GM23338 (cell line): ENCODE measurements around the gene ZYG11A. TPM values are rescaled to one million over a fixed set of nuclear protein-coding genes. Genes with fewer than 3 reads are reported as not detected.

Source experiments
- ATAC-seq: fragments of 200-7000 bp; cut with Tn5 transposase; 3 replicates; pipeline ENCODE4 v1.9.1; 2020
- DNase-seq: peaks from one replicate; pipeline ENCODE4 v3.0.0-alpha.2; 2015; ENCODE audit warnings: low spot score
- H2AFZ ChIP-seq: fragments of 200-600 bp; sonication (generic); 2 replicates; pipeline ENCODE4 v1.8.0; 2016; ENCODE audit warnings: antibody characterized with exemption, mild to moderate bottlenecking, moderate library complexity
- H3F3A ChIP-seq: fragments of 200-600 bp; sonication (generic); replicated peaks from 2 replicates; pipeline ENCODE4 v1.8.0; 2017; ENCODE audit warnings: antibody characterized with exemption, mixed run types, low read depth
- H3K27ac ChIP-seq: fragments of 200-600 bp; sonication (generic); 2 replicates; pipeline ENCODE4 v1.6.1; 2016; ENCODE audit warnings: low read depth
- H3K27me3 ChIP-seq: fragments of 200-600 bp; sonication (generic); 2 replicates; pipeline ENCODE4 v1.8.0; 2016; ENCODE audit warnings: mild to moderate bottlenecking, mixed run types, moderate library complexity; ENCODE audit not compliant: insufficient read depth
- H3K36me3 ChIP-seq: fragments of 200-600 bp; sonication (generic); 2 replicates; pipeline ENCODE4 v1.8.0; 2016; ENCODE audit warnings: mild to moderate bottlenecking; ENCODE audit not compliant: insufficient read depth
- H3K4me1 ChIP-seq: fragments of 200-600 bp; sonication (generic); 2 replicates; pipeline ENCODE4 v1.8.0; 2016; ENCODE audit warnings: mild to moderate bottlenecking, moderate library complexity; ENCODE audit not compliant: insufficient read depth
- H3K4me2 ChIP-seq: fragments of 200-600 bp; sonication (generic); 2 replicates; pipeline ENCODE4 v1.7.1; 2017; ENCODE audit warnings: mixed run types
- H3K4me3 ChIP-seq: fragments of 200-600 bp; sonication (generic); 2 replicates; pipeline ENCODE4 v1.6.1; 2016; ENCODE audit warnings: mixed run types
- H3K79me2 ChIP-seq: fragments of 200-600 bp; sonication (generic); replicated peaks from 2 replicates; pipeline ENCODE4 v1.8.0; 2017; ENCODE audit warnings: mild to moderate bottlenecking; ENCODE audit not compliant: insufficient read depth
- H3K9me2 ChIP-seq: fragments of 200-600 bp; sonication (generic); 2 replicates; pipeline ENCODE4 v1.8.0; 2017; ENCODE audit not compliant: insufficient read depth
- H4K20me1 ChIP-seq: fragments of 200-600 bp; sonication (generic); replicated peaks from 2 replicates; pipeline ENCODE4 v1.8.0; 2017; ENCODE audit warnings: mild to moderate bottlenecking; ENCODE audit not compliant: insufficient read depth
- H3K27ac Mint-ChIP-seq: 2 replicates; pipeline ENCODE4 v1.8.0; 2020; ENCODE audit warnings: inconsistent platforms, mild to moderate bottlenecking, moderate library complexity, mixed read lengths
- H3K27me3 Mint-ChIP-seq: 3 replicates; pipeline ENCODE4 v1.8.0; 2022; ENCODE audit warnings: low read depth, mild to moderate bottlenecking, moderate library complexity, mixed read lengths, inconsistent platforms; ENCODE audit not compliant: insufficient read depth, poor library complexity
- H3K36me3 Mint-ChIP-seq: 3 replicates; pipeline ENCODE4 v1.8.0; 2021; ENCODE audit warnings: low read depth, mild to moderate bottlenecking, inconsistent platforms, moderate library complexity, mixed read lengths
- H3K4me1 Mint-ChIP-seq: 3 replicates; pipeline ENCODE4 v1.8.0; 2020; ENCODE audit warnings: mild to moderate bottlenecking, inconsistent platforms, mixed read lengths
- H3K4me3 Mint-ChIP-seq: 3 replicates; pipeline ENCODE4 v1.8.0; 2021; ENCODE audit warnings: moderate library complexity, mild to moderate bottlenecking, inconsistent platforms, mixed read lengths
- H3K9me3 Mint-ChIP-seq: 3 replicates; pipeline ENCODE4 v1.8.0; 2020; ENCODE audit warnings: moderate library complexity, mild to moderate bottlenecking, inconsistent platforms, mixed read lengths
- CREB1 ChIP-seq: fragments of 250-450 bp; sonication (Bioruptor Pico); IDR thresholded peaks from 2 replicates; pipeline ENCODE4 v1.5.0; 2020; ENCODE audit warnings: low read depth, mild to moderate bottlenecking, moderate library complexity
- EZH2 ChIP-seq: fragments of 200-600 bp; sonication (generic); IDR thresholded peaks from one replicate; pipeline ENCODE4 v1.8.0; 2017; ENCODE audit warnings: antibody characterized with exemption, mild to moderate bottlenecking, low read depth; ENCODE audit not compliant: unreplicated experiment
- JUNB ChIP-seq: IDR thresholded peaks from one replicate; pipeline ENCODE4 v1.6.1; 2016; ENCODE audit warnings: antibody characterized with exemption; ENCODE audit not compliant: unreplicated experiment
- NANOG ChIP-seq: IDR thresholded peaks from 2 replicates; pipeline ENCODE4 v1.6.1; 2016; ENCODE audit warnings: antibody characterized with exemption, borderline replicate concordance
- POLR2AphosphoS5 ChIP-seq: IDR thresholded peaks from 2 replicates; pipeline ENCODE4 v1.6.1; 2016; ENCODE audit warnings: antibody characterized with exemption, low read depth
- STAT1 ChIP-seq: IDR thresholded peaks from one replicate; pipeline ENCODE4 v1.6.1; 2016; ENCODE audit warnings: antibody characterized with exemption; ENCODE audit not compliant: unreplicated experiment
- ZNF114 ChIP-seq: fragments of 250-450 bp; sonication (Bioruptor Pico); IDR thresholded peaks from 2 replicates; pipeline ENCODE4 v1.5.0; 2020; ENCODE audit warnings: mild to moderate bottlenecking, moderate library complexity
- polyA plus RNA-seq: library from polyadenylated mRNA; unstranded; fragments of >200 nt; fragmentation: Nextera tagmentation; extraction: Ambion mirVana; gene quantifications from 2 replicates; pipeline ENCODE4 v1.2.1, GENCODE V29; 2016
- total RNA-seq: library from RNA; depleted of rRNA; stranded (reverse); fragments of >200 nt; shearing (Covaris generic); gene quantifications from 2 replicates; pipeline ENCODE4 v1.2.3, GENCODE V29; 2014
- TF ChIP-seq, protein P1 (sequence below): fragments of 250-450 bp; sonication (Bioruptor Pico); IDR thresholded peaks from 2 replicates; pipeline ENCODE4 v1.5.0; 2020; ENCODE audit warnings: mild to moderate bottlenecking, moderate library complexity
- TF ChIP-seq, protein P2 (sequence below): IDR thresholded peaks from 2 replicates; pipeline ENCODE4 v1.6.1; 2016; ENCODE audit warnings: antibody characterized with exemption
- TF ChIP-seq, protein P3 (sequence below): IDR thresholded peaks from one replicate; pipeline ENCODE4 v1.6.1; 2018; ENCODE audit warnings: antibody characterized with exemption; ENCODE audit not compliant: unreplicated experiment

The ZYG11A gene
- total and polyA plus RNA-seq, 2 experiments from 2014 or later: 1.3 to 4.8 TPM

DNA sequence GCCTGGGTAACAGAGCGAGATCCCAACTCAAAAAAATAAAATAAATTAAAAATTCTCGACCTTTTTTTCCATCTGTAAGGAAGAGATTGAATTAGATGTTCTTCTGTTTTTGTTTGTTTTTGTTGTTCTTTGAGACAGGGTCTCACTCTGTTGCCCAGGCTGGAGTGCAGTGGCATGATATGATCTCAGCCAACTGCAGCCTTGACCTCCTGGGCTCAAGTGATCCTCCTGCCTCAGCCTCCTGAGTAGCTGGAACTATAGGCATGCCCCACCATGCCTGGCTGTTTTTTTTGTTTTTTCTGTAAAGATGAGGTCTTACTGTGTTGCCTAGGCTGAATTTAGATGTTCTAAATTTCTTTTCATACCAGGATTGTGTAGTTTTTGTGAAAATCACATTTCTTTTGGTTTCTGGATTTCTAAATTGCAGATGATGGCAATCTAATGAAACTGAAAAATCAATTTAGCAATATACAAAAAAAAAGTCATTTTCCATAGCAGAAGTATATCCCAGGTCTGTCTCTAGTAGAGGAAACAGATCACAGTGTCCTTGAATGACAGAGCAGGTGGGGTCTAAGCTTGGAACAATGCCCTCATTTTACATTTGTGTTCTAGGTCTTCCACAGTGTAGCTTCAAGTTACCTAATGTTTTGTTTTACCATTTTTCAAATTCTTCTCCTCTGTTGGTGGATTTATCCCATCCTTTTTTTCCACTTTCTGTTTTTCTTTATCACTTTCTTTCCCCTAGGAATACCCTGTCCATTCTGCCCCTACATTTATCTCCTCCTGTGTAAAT lies 20.3 kb downstream of the ZYG11A start (continued):
- TF ChIP-seq, protein P1, sequence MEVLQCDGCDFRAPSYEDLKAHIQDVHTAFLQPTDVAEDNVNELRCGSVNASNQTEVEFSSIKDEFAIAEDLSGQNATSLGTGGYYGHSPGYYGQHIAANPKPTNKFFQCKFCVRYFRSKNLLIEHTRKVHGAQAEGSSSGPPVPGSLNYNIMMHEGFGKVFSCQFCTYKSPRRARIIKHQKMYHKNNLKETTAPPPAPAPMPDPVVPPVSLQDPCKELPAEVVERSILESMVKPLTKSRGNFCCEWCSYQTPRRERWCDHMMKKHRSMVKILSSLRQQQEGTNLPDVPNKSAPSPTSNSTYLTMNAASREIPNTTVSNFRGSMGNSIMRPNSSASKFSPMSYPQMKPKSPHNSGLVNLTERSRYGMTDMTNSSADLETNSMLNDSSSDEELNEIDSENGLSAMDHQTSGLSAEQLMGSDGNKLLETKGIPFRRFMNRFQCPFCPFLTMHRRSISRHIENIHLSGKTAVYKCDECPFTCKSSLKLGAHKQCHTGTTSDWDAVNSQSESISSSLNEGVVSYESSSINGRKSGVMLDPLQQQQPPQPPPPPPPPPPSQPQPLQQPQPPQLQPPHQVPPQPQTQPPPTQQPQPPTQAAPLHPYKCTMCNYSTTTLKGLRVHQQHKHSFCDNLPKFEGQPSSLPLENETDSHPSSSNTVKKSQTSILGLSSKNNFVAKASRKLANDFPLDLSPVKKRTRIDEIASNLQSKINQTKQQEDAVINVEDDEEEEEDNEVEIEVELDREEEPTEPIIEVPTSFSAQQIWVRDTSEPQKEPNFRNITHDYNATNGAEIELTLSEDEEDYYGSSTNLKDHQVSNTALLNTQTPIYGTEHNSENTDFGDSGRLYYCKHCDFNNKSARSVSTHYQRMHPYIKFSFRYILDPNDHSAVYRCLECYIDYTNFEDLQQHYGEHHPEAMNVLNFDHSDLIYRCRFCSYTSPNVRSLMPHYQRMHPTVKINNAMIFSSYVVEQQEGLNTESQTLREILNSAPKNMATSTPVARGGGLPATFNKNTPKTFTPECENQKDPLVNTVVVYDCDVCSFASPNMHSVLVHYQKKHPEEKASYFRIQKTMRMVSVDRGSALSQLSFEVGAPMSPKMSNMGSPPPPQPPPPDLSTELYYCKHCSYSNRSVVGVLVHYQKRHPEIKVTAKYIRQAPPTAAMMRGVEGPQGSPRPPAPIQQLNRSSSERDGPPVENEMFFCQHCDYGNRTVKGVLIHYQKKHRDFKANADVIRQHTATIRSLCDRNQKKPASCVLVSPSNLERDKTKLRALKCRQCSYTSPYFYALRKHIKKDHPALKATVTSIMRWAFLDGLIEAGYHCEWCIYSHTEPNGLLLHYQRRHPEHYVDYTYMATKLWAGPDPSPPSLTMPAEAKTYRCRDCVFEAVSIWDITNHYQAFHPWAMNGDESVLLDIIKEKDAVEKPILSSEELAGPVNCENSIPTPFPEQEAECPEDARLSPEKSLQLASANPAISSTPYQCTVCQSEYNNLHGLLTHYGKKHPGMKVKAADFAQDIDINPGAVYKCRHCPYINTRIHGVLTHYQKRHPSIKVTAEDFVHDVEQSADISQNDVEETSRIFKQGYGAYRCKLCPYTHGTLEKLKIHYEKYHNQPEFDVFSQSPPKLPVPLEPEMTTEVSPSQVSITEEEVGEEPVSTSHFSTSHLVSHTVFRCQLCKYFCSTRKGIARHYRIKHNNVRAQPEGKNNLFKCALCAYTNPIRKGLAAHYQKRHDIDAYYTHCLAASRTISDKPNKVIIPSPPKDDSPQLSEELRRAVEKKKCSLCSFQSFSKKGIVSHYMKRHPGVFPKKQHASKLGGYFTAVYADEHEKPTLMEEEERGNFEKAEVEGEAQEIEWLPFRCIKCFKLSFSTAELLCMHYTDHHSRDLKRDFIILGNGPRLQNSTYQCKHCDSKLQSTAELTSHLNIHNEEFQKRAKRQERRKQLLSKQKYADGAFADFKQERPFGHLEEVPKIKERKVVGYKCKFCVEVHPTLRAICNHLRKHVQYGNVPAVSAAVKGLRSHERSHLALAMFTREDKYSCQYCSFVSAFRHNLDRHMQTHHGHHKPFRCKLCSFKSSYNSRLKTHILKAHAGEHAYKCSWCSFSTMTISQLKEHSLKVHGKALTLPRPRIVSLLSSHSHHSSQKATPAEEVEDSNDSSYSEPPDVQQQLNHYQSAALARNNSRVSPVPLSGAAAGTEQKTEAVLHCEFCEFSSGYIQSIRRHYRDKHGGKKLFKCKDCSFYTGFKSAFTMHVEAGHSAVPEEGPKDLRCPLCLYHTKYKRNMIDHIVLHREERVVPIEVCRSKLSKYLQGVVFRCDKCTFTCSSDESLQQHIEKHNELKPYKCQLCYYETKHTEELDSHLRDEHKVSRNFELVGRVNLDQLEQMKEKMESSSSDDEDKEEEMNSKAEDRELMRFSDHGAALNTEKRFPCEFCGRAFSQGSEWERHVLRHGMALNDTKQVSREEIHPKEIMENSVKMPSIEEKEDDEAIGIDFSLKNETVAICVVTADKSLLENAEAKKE (CRISPR knock-in tag): no peak
- TF ChIP-seq STAT1: no peak

DNA sequence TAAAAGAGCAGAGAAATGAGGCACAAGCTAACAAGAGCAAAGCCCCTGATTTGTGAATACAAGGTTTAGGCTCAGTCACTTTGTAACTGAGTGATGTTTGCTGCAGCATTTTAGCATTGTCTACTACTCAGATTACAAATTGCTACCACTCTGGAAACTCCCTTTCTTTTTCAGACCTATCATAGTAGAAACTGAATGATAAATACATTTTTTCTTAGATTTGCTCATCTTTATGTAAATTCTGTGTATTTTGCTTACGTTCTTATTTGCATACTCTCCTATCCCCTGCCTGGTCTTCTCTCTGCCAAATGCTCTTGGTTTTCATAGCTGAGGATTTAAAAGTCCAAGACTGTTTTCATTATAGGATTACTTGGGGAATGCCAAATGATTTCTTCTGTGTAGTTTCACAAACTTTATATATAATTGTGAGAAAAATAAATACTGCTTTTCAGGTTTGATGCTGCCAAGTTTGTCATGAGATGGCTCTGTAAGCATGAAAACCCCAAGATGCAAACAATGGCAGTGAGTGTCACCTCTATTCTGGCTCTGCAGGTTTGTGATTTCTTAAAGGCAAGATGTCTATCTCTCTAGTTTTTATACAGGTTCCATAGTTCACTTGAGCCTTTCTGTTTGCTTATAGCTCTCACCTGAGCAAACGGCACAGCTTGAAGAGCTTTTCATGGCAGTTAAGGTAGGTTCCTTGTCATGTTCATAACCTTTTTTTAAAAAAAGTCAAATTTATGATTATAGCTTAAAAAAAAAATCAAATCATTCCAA lies 24.7 kb downstream of the ZYG11A start:
- Histone ChIP-seq H3K4me3 (no peak overlapping the region), H4K20me1 (no peaks in the 10 kb centered on the region), H3K27ac (no peak overlapping the region), H3K4me2 (no peak overlapping the region), H3F3A (no peaks in the 10 kb centered on the region), H3K27me3 (no peaks in the 10 kb centered on the region), H3K9me2 (no peaks in the 10 kb centered on the region), H3K79me2 (no peaks in the 10 kb centered on the region), H2AFZ (no peak overlapping the region), H3K36me3 (no peaks in the 10 kb centered on the region), H3K4me1 (no peaks in the 10 kb centered on the region)
- H3K4me3 Mint-ChIP-seq: no peak overlapping the region
- DNase-seq (no peak), ATAC-seq (no peak)
- H3K9me3 Mint-ChIP-seq: peaks cover 13% of the 10 kb centered on the region; the same call in 2 of the 3 replicates
- peaks cover 18% of the 10 kb centered on the region for H3K36me3 Mint-ChIP-seq
- no peaks in the 10 kb centered on the region for H3K27me3 Mint-ChIP-seq
- H3K4me1 Mint-ChIP-seq: peaks cover 4% of the 10 kb centered on the region; the same call in 2 of the 3 replicates
- no peak overlapping the region for H3K27ac Mint-ChIP-seq
- TF ChIP-seq, protein P2, sequence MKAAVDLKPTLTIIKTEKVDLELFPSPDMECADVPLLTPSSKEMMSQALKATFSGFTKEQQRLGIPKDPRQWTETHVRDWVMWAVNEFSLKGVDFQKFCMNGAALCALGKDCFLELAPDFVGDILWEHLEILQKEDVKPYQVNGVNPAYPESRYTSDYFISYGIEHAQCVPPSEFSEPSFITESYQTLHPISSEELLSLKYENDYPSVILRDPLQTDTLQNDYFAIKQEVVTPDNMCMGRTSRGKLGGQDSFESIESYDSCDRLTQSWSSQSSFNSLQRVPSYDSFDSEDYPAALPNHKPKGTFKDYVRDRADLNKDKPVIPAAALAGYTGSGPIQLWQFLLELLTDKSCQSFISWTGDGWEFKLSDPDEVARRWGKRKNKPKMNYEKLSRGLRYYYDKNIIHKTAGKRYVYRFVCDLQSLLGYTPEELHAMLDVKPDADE: no peak
- no peak for TF ChIP-seq NANOG
- TF ChIP-seq EZH2: no peak
- no peak for TF ChIP-seq CREB1 (CRISPR knock-in tag)
- TF ChIP-seq POLR2AphosphoS5: no peak
- no peak for TF ChIP-seq JUNB
- TF ChIP-seq STAT1: no peak
- TF ChIP-seq, protein P3, sequence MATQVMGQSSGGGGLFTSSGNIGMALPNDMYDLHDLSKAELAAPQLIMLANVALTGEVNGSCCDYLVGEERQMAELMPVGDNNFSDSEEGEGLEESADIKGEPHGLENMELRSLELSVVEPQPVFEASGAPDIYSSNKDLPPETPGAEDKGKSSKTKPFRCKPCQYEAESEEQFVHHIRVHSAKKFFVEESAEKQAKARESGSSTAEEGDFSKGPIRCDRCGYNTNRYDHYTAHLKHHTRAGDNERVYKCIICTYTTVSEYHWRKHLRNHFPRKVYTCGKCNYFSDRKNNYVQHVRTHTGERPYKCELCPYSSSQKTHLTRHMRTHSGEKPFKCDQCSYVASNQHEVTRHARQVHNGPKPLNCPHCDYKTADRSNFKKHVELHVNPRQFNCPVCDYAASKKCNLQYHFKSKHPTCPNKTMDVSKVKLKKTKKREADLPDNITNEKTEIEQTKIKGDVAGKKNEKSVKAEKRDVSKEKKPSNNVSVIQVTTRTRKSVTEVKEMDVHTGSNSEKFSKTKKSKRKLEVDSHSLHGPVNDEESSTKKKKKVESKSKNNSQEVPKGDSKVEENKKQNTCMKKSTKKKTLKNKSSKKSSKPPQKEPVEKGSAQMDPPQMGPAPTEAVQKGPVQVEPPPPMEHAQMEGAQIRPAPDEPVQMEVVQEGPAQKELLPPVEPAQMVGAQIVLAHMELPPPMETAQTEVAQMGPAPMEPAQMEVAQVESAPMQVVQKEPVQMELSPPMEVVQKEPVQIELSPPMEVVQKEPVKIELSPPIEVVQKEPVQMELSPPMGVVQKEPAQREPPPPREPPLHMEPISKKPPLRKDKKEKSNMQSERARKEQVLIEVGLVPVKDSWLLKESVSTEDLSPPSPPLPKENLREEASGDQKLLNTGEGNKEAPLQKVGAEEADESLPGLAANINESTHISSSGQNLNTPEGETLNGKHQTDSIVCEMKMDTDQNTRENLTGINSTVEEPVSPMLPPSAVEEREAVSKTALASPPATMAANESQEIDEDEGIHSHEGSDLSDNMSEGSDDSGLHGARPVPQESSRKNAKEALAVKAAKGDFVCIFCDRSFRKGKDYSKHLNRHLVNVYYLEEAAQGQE: no peak
- no peak for TF ChIP-seq ZNF114 (CRISPR knock-in tag)
